Measurements from ENCODE around the gene E2F4. TPM values are rescaled to one million over a fixed set of nuclear protein-coding genes. Genes with fewer than 3 reads are reported as not detected.

The E2F4 gene
- total and polyA plus RNA-seq, 9 of the 15 experiments (the other 6 are each of a cell fraction or from before 2014, with no cell fraction given): 9.7 to 139 (median 106) TPM

GRCh38 chr16:67183627-67184452 lies 8.1 kb upstream of the E2F4 start, which contains the start of gene MATCAP1 (continued):
- peak; percentile 70 for TF ChIP-seq ZBTB12 (CRISPR knock-in tag; IDR thresholded peaks at IDR 0.05)
- TF ChIP-seq THRA (IDR thresholded peaks at IDR 0.05): no peak
- TF ChIP-seq ZNF699 (CRISPR knock-in tag; IDR thresholded peaks at IDR 0.05; ENCODE audit: insufficient replicate concordance): no peak
- TF ChIP-seq SNRNP70 (optimal IDR thresholded peaks at IDR 0.05; ENCODE audit: low read depth, low read length): no peak
- TF ChIP-seq MTA3 (IDR thresholded peaks at IDR 0.05; ENCODE audit: borderline replicate concordance): peak; percentile 95
- no peak for TF ChIP-seq POLR3A (IDR thresholded peaks at IDR 0.05; ENCODE audit: borderline replicate concordance, extremely low read depth, insufficient read depth, insufficient read length)
- no peak for TF ChIP-seq TRIM25 (IDR thresholded peaks at IDR 0.05; ENCODE audit: borderline replicate concordance)
- peak; percentile 79 for TF ChIP-seq CTBP1 (IDR thresholded peaks at IDR 0.05; ENCODE audit: borderline replicate concordance)
- no peak for TF ChIP-seq MAFF (IDR thresholded peaks at IDR 0.05; ENCODE audit: low read length)
- no peak for TF ChIP-seq PCBP1 (IDR thresholded peaks at IDR 0.05; ENCODE audit: low read depth, low read length, poor library complexity, severe bottlenecking)
- TF ChIP-seq U2AF1 (optimal IDR thresholded peaks at IDR 0.05; ENCODE audit: low read depth, low read length): peak; percentile 61
- TF ChIP-seq ZNF408 (CRISPR knock-in tag; IDR thresholded peaks at IDR 0.05; ENCODE audit: low read depth): no peak
- TF ChIP-seq SRSF7 (optimal IDR thresholded peaks at IDR 0.05; ENCODE audit: low read depth, low read length): no peak
- TF ChIP-seq ETV6 (IDR thresholded peaks at IDR 0.05; ENCODE audit: borderline replicate concordance in 1 of 2, low read depth in 2 of 2, low read length in 1 of 2): no peak
- TF ChIP-seq ETV6 (CRISPR knock-in tag; IDR thresholded peaks at IDR 0.05; ENCODE audit: borderline replicate concordance): no peak
- TF ChIP-seq ZNF232 (CRISPR knock-in tag; IDR thresholded peaks at IDR 0.05): no peak
- peak; percentile 99 for TF ChIP-seq PKNOX1 (IDR thresholded peaks at IDR 0.05)
- no peak for TF ChIP-seq HDAC2 (IDR thresholded peaks at IDR 0.05)
- no peak for TF ChIP-seq ZNF133 (CRISPR knock-in tag; IDR thresholded peaks at IDR 0.05)
- no peak for TF ChIP-seq MEF2D (tag; conservative IDR thresholded peaks at IDR 0.05; ENCODE audit: low read depth)
- peak; percentile 43; the same call in 1 of the 2 replicates for TF ChIP-seq PML (IDR thresholded peaks at IDR 0.05; ENCODE audit: low read length)
